Gastroesophageal sphincter (tissue), 3 donors: Measurements from ENCODE around the gene NFAM1.

Source experiments
- CTCF ChIP-seq, 4 experiments: fragments of 200-600 bp in 2 of 4; fragments of 450-650 bp in 2 of 4; sonication (generic) in 1 of 4; IDR thresholded peaks; one replicate each; pipeline ENCODE4 v1.5.1; 2017 to 2019; ENCODE audit warnings: antibody characterized with exemption in 4 of 4, mild to moderate bottlenecking in 2 of 4, moderate library complexity in 2 of 4
- EP300 ChIP-seq: sonication (generic); formaldehyde crosslinking; IDR thresholded peaks from one replicate; pipeline ENCODE4 v1.6.1; 2017; ENCODE audit warnings: antibody characterized with exemption, mild to moderate bottlenecking
- POLR2AphosphoS5 ChIP-seq: sonication (generic); formaldehyde crosslinking; IDR thresholded peaks from one replicate; pipeline ENCODE4 v1.6.1; 2017; ENCODE audit warnings: antibody characterized with exemption

- TF ChIP-seq CTCF (IDR thresholded peaks at IDR 0.05), result no peak
- TF ChIP-seq POLR2AphosphoS5, result no peak
- no peak for TF ChIP-seq EP300
Observed at GRCh38 chr22:42416671-42417230, 15.5 kb downstream of the NFAM1 start.
